KBM-7 (cell line): Measurements from ENCODE around the gene OR51V1.
"Not testable (repeated sequence)": the region's sequence is repeated elsewhere in the genome, so short reads cannot be mapped to it uniquely, and the experiment has no call there.

Experiments used
- DNase-seq: peaks from one replicate; pipeline ENCODE4 v3.0.0-alpha.2; 2015
- in situ Hi-C: fragments of 300-500 bp; cut with MboI; formaldehyde crosslinking; loops from 2 replicates; pipeline ENCODE4 v1.14.3; 2020; ENCODE audit warnings: low sequenced_read_pairs, low pct_unique_long_range_greater_than_20kb, mixed read lengths

The OR51V1 gene

DNA sequence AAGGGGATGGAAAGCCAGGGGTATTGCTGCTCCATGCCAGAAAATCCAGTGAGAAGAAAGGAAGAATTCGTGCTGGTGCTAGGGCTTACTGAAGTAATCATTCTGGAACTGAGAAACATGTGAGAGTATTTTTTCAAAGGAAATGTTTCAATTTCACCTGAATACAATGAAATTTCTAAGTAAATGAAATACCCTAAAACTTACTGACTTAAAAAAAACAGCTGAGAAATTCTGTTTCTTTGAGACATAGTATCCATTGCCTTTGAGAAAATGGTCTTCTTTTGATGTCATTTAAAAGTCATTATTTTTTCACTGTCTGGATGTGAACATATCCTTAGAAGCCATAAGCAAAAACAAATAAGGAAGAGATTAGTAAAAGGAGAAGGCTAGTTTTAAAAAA lies at the start of gene OR51V1:
TSS of gene OR51V1 (minus strand) at position 101 of the 400 bp plus-strand sequence. CDS start at position 101, 0 bp downstream.
- DNase-seq = no peak
- in situ Hi-C loops = no loop called here

DNA sequence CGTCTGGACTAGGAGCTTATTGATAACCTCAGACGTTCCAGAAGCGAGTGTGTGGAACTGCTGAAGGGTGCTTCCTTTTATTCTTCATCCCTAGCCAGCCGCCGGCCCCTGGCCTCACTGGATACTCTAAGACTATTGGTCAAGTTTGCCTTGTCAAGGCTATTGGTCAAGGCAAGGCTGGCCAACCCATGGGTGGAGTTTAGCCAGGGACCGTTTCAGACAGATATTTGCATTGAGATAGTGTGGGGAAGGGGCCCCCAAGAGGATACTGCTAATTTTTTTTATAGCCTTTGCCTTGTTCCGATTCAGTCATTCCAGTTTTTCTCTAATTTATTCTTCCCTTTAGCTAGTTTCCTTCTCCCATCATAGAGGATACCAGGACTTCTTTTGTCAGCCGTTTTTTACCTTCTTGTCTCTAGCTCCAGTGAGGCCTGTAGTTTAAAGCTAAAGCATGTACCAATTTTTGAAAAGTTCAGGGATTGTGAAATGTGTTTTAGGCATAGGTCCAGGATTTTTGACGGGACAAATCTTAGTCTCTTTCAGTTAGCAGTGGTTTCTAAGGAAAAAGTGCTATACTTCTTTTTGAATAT lies 49.4 kb upstream of the OR51V1 start, which contains the start of gene HBG1:
TSS of gene HBG1 (minus strand) at position 51 of the 590 bp plus-strand sequence. CDS start 53 bp downstream, outside the sequence.
- in situ Hi-C loops, DNase-seq: not testable (repeated sequence)

- DNase-seq, in situ Hi-C loops: not testable (repeated sequence)
Measured at GRCh38 chr11:5248498-5248897, 48.0 kb upstream of the OR51V1 start.

DNA sequence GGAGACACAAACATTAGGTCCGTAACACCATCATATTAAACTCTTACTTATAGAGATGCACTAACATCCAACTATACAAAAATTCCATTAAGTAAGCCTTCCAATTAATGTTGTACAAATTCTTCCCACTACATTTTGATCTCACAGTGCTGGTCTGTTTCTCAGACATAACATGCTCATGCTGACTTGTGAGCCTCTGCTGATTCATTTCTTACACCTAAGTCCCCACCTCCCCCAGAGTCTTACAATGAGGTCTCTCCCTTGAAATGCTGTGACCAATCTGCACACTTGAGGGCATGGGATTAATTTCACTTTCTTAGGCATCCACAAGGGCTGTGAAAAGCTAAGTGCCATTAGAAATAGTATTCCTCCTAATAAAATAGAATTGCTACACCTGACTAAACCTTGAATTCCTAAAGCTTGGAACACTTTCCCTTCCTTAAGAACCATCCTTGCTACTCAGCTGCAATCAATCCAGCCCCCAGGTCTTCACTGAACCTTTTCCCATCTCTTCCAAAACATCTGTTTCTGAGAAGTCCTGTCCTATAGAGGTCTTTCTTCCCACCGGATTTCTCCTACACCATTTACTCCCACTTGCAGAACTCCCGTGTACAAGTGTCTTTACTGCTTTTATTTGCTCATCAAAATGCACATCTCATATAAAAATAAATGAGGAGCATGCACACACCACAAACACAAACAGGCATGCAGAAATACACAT lies 47.1 kb upstream of the OR51V1 start:
- in situ Hi-C loops = no loop called here
- DNase-seq = no peak

DNA sequence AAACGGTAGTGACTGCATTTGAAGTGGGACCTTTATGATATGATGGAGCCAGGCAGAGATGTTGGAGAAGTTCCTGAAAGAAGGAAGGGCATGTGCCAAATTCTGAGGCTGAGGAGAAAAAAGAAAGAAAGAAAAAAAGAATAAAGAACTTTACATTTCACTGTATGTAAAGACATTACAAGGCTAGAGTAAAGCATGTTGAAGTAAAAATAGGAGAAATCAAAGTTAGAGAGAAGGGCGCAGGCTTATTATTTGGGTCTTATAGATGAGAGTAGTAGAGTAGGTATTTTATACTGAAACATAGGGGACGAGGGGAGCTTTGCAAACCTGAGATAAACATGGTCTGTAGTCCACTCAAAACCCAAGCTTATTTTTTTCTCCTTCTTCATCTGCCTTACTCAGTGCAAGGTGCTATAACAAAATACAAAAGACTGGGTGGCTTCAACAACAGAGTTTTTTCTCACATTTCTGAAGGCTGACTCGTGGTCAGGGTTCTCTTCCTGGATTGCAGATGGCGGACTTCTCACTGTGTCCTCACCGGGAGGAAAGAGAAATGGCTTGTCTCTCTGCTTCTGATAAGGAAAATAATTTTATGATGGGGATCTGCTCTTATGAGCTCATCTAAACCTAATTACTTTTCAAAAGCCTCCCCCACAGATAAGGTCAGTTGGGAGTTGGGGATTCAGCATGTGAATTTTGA lies 46.4 kb upstream of the OR51V1 start:
- in situ Hi-C loops = no loop called here
- no peak for DNase-seq

DNA sequence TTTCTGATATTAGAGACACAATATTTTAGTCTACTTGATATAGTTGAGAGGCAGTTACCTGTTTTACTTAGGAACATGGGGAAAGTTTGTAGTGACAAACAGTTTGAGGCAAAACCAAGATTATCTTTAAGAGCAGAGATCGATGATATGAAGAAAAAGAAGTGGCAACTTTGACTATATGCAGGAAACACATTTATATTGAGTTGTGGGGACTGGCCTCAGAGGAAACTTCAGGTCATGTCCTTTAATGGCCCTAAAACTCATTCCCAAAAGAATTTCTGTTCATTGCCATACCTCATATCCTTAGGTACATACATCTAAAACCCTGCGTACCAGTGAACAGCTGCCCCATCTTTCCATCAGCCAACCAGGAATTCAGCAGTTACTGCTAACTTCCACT lies 44.7 kb upstream of the OR51V1 start:
- in situ Hi-C loops = no loop called here

GRCh38 chr11:5243816-5244180 lies 43.3 kb upstream of the OR51V1 start:
- no peak for DNase-seq
- in situ Hi-C loops = no loop called here

More for the DNA sequence above, 44.7 kb upstream of the OR51V1 start:
- DNase-seq = no peak

GRCh38 chr11:5242933-5243815 lies 42.7 kb upstream of the OR51V1 start:
- in situ Hi-C loops = no loop called here
- no peak for DNase-seq

GRCh38 chr11:5242208-5242607 lies 41.7 kb upstream of the OR51V1 start:
- in situ Hi-C loops = no loop called here
- DNase-seq = no peak

DNA sequence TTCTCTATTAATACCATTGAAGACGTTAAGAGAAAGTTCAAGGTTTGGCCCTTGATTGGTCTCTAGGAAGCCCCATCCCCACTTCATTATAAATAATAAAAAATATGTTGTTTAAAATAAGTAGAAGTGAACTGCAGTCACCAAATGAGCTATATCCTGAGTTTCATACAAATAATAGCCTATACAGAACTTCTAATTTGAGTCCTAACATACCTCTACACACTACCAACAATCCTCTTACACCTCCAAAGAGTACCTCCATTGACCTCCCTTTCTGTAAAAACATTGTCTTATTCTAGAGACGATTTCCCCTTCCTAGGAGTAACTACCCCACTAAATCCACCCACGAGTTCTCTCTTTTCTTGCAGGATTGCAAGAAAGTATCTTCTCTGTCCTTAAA lies 41.0 kb upstream of the OR51V1 start:
- in situ Hi-C loops = no loop called here

DNA sequence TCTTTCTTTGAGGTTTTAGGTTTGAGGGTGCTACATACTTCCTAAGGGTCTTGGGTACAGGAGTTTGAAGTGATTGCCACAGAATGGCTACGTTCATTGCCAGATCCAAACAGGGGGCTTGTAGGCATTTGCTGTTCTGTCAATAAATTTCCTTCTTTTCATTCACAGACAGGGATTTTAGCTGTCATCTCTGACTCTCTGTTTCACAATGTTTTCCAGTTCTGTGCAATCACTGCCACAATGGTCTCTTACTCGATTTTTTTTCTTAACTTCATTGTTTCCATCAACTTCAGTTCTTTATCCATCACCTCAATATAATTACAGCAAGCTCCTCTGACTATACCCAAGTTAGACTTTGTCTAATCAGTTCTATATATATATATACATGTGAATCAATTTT lies 40.0 kb upstream of the OR51V1 start:
- in situ Hi-C loops = no loop called here
- DNase-seq = no peak

More for the DNA sequence above, 41.0 kb upstream of the OR51V1 start:
- no peak for DNase-seq

DNA sequence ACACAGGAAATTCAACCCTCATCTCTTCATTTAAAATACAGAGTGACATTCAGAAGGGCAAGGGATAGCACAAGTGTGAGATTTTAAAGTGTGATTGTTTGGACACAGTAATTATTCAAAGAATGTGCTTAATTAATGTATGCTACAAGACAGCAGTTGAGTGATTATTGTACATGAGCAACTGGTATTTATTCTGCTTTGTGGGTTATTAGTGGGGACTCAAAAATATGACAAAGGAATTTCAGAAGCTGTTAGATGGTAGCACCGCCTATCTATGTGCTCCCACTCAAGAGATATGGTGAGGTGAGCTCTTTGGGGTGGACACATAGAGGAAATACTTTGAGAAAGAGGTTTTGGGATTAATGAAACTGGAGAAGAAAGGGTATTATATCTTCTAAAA lies 39.6 kb upstream of the OR51V1 start:
- DNase-seq = no peak
- in situ Hi-C loops = no loop called here

- no peak for DNase-seq
- in situ Hi-C loops = no loop called here
Measured at GRCh38 chr11:5239046-5239445, 38.6 kb upstream of the OR51V1 start.

DNA sequence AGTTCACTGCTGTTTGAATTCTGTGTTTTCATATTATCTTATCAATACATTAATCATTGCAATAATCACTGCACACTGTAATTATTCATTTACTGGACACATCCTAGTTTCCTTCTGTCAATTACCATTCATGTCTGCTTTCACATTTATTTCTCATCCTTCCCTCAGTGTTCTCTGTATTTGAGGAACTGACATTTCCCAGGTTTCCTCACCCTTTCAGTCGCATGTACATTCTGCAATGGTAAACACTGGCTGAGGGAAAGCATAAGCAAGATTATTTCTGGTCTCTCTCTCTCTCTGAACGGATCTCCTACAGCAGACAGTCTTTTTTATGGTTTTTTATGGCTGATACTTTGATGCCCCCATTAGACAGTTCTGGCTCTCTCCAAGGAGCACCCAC lies 38.0 kb upstream of the OR51V1 start:
- in situ Hi-C loops = no loop called here
- DNase-seq = no peak

GRCh38 chr11:5237420-5237819 lies 36.9 kb upstream of the OR51V1 start:
- in situ Hi-C loops = no loop called here
- no peak for DNase-seq

DNA sequence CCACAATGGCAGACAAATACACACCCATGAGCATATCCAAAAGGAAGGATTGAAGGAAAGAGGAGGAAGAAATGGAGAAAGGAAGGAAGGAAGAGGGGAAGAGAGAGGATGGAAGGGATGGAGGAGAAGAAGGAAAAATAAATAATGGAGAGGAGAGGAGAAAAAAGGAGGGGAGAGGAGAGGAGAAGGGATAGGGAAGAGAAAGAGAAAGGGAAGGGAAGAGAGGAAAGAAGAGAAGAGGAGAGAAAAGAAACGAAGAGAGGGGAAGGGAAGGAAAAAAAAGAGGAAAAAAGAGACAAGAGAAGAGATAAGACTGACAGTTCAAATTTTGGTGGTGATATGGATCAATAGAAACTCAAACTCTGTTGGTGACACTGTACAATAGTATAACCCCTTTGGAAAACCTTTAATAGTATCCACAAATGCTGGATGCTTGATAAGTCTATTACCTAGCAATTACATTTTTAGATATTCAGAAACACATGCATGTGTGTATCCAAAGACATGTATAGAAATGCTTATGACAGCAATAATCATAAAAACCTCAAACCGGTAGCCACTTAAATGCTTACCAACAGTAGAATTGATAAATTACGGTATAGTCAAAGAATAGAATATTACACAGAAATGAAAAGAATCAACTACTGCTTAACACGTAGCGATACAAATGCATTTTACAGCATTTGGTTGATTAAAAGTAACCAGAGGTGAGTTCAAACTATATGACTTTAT lies 35.0 kb upstream of the OR51V1 start:
- no peak for DNase-seq
- in situ Hi-C loops = no loop called here

GRCh38 chr11:5234381-5234834 lies 33.9 kb upstream of the OR51V1 start, which contains the start of gene HBD:
Gene HBD, minus strand, starts transcription at chr11:5234483. Its CDS starts 50 bp downstream, at chr11:5234433.
- DNase-seq = peak; percentile 47
- in situ Hi-C loops = no loop called here

DNA sequence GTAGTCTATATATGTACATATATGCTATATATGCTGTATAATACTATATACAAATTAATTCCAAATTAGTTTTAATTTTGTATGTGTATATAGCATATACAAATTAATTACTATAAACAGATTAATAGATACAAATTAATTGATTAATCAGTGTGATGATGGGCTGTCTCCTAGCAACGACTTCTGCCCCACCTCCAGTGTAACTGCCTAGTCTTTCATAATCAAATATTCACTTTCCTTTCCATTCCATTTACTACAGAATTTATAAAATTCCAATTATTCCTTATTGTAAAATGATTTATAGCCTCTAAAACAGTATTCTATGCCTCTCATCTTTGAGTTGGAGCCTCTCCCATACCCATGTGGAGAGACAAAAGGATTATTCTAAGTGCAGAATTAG lies 32.8 kb upstream of the OR51V1 start:
- in situ Hi-C loops = no loop called here

GRCh38 chr11:5232821-5233220 lies 32.3 kb upstream of the OR51V1 start:
- no peak for DNase-seq
- in situ Hi-C loops = no loop called here

More for the DNA sequence above, 32.8 kb upstream of the OR51V1 start:
- DNase-seq = no peak
